Activated T-cell treated with anti-CD3 and anti-CD28 coated beads, Interleukin-2, amount 50 U/mL, for 72 hours (primary cell): ENCODE results near the gene EXOC4. TPM values are rescaled to one million over a fixed set of nuclear protein-coding genes. Genes with fewer than 3 reads are reported as not detected.

Experiments
- ATAC-seq, 2 donors: fragments of 150-1000 bp; cut with Tn5 transposase; replicated peaks in 1 of 2; 2 replicates each; pipeline ENCODE4 v1.10.0; 2021; ENCODE audit warnings: moderate library complexity in 2 of 2, mild to moderate bottlenecking in 1 of 2
- DNase-seq, 2 donors: peaks; one replicate each; pipeline ENCODE4 v3.0.0; 2021 to 2022; ENCODE audit warnings: mixed read lengths in 1 of 2
- H3K27ac Mint-ChIP-seq: one replicate; pipeline ENCODE4 v1.8.0; 2022; ENCODE audit warnings: mild to moderate bottlenecking, moderate library complexity, mixed read lengths
- H3K27me3 Mint-ChIP-seq: one replicate; pipeline ENCODE4 v1.8.0; 2022; ENCODE audit warnings: low read depth, mixed read lengths
- H3K36me3 Mint-ChIP-seq, 2 donors: one replicate each; pipeline ENCODE4 v1.8.0; 2022; ENCODE audit warnings: mixed read lengths in 2 of 2, mild to moderate bottlenecking in 1 of 2; ENCODE audit not compliant: insufficient read depth in 2 of 2
- H3K4me1 Mint-ChIP-seq: one replicate; pipeline ENCODE4 v1.8.0; 2022; ENCODE audit warnings: low read depth, mixed read lengths
- H3K4me3 Mint-ChIP-seq, 2 donors: one replicate each; pipeline ENCODE4 v1.8.0; 2022; ENCODE audit warnings: mild to moderate bottlenecking in 2 of 2, mixed read lengths in 2 of 2, moderate library complexity in 2 of 2
- H3K9me3 Mint-ChIP-seq, 2 donors: one replicate each; pipeline ENCODE4 v1.8.0; 2022; ENCODE audit warnings: mixed read lengths in 2 of 2
- total RNA-seq, 2 donors: library from RNA; stranded (reverse); gene quantifications; one replicate each; pipeline ENCODE4 v1.2.3, GENCODE V29; 2022

EXOC4 gene
- total RNA-seq, 2 donors from 2014 or later = 74.1 to 76.3 TPM

DNA sequence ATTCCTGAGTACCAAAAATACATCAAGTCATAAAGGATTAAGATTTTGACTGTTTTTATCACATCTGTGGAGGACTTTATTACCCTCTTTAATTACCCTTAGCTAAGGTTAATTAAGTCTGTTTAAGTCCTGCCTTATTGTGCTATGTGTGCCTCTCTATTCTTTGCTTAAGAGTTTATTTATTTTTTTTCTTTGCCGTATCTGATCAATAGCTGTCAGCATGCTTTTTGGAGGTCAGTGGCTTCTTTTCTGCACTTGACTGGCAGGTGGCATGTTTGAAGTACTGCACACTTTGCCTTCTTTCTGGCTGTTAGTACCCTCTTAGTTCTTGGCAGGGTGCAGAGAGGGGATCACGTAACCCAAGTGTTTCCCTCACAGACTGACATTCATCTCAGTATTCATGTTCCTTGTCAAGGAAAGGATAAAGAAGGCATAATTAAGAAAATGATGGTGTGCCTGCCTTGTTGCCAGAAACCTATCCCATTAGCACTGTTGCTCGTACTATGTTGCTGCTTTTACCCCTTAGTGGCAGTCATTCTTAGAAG is 225.8 kb downstream of the EXOC4 start:
- H3K27me3 Mint-ChIP-seq = no peaks in the 10 kb centered on the region
- no peaks in the 10 kb centered on the region for H3K36me3 Mint-ChIP-seq
- DNase-seq = no peak
- peaks cover 37% of the 10 kb centered on the region for H3K4me1 Mint-ChIP-seq
- H3K27ac Mint-ChIP-seq = peak overlapping the region; percentile 40
- no peaks in the 10 kb centered on the region for H3K9me3 Mint-ChIP-seq
- H3K4me3 Mint-ChIP-seq = no peak overlapping the region
- no peak for ATAC-seq

DNA sequence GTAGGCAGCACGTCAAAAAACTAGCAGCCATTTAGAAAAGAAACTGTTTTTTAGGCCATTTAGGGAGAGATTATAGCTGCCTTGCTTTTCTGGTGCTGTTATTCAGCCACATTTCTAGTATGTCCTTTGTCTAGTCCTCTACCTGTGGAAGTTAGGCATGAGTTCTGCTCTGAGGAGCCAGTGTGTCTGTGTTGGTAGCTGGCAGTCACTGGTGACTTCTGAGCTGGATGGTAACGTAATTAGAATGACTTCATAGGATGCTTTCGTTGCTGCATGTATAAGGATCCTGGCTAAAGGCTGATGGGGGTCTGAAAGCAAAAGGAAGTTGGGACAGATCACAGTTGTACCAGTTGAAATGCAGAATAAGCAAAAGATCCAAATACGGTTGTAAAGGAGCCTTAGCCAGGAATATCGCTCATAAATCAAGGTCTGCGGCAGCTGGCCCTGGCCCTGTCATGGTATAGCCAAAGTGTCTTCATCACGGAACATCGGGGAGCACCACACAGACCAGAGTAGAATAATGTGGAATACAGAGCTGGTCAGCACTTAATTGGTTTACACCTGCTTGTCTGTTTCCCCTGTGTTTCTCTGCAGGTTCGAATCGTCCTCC is 226.7 kb downstream of the EXOC4 start:
- H3K36me3 Mint-ChIP-seq = no peaks in the 10 kb centered on the region
- no peaks in the 10 kb centered on the region for H3K27me3 Mint-ChIP-seq
- ATAC-seq (no peak), DNase-seq (no peak)
- H3K27ac Mint-ChIP-seq = no peak overlapping the region
- H3K4me3 Mint-ChIP-seq = no peak overlapping the region
- H3K9me3 Mint-ChIP-seq = no peaks in the 10 kb centered on the region
- peaks cover 46% of the 10 kb centered on the region for H3K4me1 Mint-ChIP-seq

DNA sequence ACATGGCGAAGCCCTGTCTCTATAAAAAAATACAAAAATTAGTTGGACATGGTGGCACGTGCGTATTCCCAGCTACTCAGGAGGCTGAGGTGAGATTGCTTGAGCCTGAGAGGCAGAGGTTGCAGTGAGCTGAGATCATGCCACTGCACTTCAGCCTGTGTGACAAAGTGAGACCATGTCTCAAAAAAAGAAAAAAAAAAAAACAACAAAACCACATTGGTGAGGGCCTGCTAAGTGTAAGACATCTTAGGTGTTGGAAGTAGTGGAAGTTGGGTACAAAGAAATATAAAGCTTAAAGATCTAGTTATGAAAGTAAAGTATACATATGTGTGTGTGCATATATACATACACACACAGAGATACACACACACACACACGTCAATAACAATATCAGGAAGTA is 228.0 kb downstream of the EXOC4 start:
- no peak for DNase-seq
- Mint-ChIP-seq H3K4me1 (peaks cover 54% of the 10 kb centered on the region), H3K36me3 (peaks cover 2 to 6% of the 10 kb centered on the region in 2 donors), H3K4me3 (no peak overlapping the region), H3K27me3 (no peaks in the 10 kb centered on the region), H3K27ac (peak overlapping the region; percentile 19), H3K9me3 (no peaks in the 10 kb centered on the region)
- ATAC-seq = no peak

DNA sequence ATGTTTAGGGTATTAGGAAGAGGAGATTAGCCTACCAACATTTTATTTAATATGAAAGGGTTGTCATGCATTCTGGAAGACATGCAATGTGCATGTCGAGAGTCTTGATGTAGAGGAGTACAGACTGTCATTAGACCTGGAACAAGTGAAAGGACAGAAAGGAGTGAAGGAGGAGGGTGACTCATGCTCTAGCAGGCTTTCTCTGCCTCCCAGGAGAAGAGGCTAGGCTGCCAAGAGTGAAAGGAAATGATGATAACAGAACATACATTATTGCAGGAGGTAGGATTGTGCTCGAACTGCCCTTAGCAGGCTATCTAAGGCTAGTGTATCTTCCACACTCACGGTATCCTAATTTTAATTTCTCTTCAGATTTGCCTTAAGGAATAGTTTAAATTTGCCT is 228.8 kb downstream of the EXOC4 start:
- peaks cover 2 to 6% of the 10 kb centered on the region in 2 donors for H3K36me3 Mint-ChIP-seq
- peaks cover 54% of the 10 kb centered on the region for H3K4me1 Mint-ChIP-seq
- H3K27me3 Mint-ChIP-seq = no peaks in the 10 kb centered on the region
- no peak overlapping the region for H3K27ac Mint-ChIP-seq
- DNase-seq = no peak
- no peaks in the 10 kb centered on the region for H3K9me3 Mint-ChIP-seq
- no peak overlapping the region for H3K4me3 Mint-ChIP-seq
- peak; percentile 13 to 30 for ATAC-seq

DNA sequence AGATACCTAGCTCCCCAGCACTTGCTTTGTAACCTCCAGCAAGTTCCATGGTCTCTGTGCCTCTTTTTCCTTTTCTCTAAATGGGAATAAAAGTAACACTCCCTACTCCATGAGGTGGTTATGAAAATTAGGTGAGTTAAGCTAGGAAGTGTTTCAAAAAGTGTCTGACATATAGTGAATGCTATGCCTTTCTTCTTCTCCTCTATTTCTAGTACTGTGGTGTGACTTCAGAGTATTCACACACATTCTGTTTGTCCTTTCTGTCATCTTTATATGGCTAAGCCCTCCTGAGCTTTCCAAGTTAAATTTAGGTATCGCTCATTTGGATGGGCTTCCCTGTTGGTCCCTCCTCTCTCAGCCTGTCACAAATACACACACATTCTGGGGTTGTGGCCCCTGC is 229.7 kb downstream of the EXOC4 start:
- Mint-ChIP-seq H3K4me3 (no peak overlapping the region), H3K36me3 (peaks cover 2 to 6% of the 10 kb centered on the region in 2 donors), H3K4me1 (peaks cover 53% of the 10 kb centered on the region), H3K27me3 (no peaks in the 10 kb centered on the region), H3K9me3 (no peaks in the 10 kb centered on the region), H3K27ac (no peak overlapping the region)
- DNase-seq (no peak), ATAC-seq (no peak)

DNA sequence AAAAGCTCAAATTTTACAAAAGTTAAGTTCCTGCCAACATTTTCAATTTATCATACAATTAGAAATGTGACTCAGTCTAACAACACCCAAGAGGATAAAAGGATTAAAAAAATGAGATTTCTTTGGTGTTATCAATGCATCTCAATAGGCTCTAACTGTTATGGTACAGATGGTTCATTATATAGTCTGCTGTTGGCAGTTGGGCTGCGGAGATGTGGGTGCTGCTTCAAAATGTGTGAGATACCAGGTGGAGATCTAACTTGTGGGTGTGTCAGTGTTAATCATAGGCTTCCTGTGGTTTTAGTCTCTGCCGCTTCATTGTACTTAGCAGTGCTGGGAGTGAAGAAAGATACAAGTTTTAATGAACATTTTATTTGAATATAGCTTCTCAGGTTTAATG is 231.2 kb downstream of the EXOC4 start:
- Mint-ChIP-seq H3K36me3 (peaks cover 2 to 6% of the 10 kb centered on the region in 2 donors), H3K4me3 (peak overlapping the region; percentile 34), H3K4me1 (peaks cover 43% of the 10 kb centered on the region), H3K27ac (peak overlapping the region; percentile 85), H3K27me3 (no peaks in the 10 kb centered on the region), H3K9me3 (no peaks in the 10 kb centered on the region)
- DNase-seq = peak; percentile 19 to 44
- ATAC-seq = peak; percentile 92 to 96

DNA sequence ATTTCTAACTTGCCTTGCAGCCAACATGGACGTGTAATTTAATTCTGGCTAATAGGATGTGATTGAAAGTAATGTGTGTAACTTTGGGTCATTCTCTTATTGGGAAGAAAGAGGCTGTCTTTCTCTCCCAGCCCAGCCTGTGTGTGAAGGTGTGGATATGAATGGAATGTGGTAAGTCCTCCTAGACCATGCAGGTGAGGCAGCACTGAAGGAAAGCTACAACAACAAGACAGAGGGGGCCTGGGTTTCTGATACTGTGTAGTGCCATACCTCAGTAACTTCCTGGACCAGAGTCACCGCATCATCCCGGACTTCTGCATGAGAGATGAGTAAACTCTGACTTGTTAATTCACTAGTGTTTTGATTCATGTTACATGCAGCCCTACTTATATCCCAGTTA is 237.0 kb downstream of the EXOC4 start:
- Mint-ChIP-seq H3K27me3 (no peaks in the 10 kb centered on the region), H3K27ac (peak overlapping the region; percentile 48), H3K36me3 (peaks cover 5 to 8% of the 10 kb centered on the region in 2 donors), H3K9me3 (peaks cover 0 to 5% of the 10 kb centered on the region in 2 donors), H3K4me3 (peak overlapping the region in 1 of 2 donors; percentile 46), H3K4me1 (peaks cover 33% of the 10 kb centered on the region)
- ATAC-seq (peak in 1 of 2 donors; percentile 13), DNase-seq (no peak)

DNA sequence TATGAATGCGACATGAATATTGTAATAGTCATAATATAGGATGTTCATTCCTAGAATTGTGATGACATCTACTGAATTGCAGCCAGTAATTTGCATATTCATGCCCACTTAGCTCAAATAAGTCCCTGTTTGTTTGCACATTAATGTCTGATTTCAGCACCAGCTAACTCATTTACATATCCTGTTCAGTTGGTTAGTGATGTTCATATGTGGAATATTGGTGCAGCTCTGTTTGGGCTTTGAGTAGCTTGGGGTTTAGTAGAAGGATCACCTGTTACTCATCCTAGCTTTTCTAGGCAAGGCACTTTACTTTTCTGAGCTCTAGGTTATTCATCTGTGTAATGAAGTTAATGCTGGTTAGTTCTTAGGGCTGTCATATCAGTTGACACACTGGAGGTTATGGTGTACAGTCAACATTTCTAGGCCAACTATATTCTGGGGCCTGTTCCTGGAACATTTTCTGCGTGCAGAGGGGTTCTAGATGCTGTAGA is 238.4 kb downstream of the EXOC4 start:
- peak overlapping the region; percentile 2 to 51 for H3K4me3 Mint-ChIP-seq
- ATAC-seq (peak; percentile 90 to 95), DNase-seq (no peak)
- no peaks in the 10 kb centered on the region for H3K27me3 Mint-ChIP-seq
- peaks cover 25% of the 10 kb centered on the region for H3K4me1 Mint-ChIP-seq
- peak overlapping the region; percentile 82 for H3K27ac Mint-ChIP-seq
- H3K36me3 Mint-ChIP-seq = peaks cover 2 to 5% of the 10 kb centered on the region in 2 donors
- H3K9me3 Mint-ChIP-seq = peaks cover 0 to 5% of the 10 kb centered on the region in 2 donors

DNA sequence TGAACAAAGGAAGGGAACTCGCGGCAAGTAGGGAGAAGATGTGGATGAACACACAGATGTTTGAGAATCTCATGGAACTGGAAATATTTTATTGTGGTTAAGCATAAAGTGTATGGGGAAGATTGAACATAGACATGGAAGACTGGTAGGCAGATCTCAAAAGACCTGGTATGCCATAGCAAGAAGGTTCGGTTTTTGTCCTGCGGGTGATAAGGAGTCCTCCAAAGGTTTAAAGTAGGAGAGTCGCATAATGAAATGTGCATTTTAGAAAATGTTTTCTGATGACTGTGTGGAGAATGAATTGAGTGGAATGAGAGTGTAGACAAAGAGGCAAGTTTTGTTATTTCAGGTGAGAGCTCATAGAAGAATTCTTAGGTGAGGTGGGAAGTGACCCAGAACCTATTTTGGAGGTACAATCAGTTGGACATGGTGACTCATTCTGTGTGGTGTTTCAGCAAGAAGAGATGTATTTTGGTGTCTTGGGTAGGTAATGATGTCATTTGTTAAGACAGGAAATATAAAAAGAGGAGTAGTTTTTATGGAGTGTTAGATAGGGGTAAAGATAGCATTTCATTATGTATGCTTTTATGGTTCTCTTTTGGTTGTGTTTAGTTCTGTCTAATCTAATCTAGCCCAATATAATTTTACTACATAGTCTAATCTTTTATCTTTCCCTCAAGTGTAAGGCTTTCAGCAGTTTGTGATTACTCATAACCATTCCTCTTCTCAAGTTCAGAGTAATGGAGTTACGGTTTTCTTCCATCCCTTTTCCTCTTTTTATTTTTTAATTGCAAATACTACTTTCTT is 239.2 kb downstream of the EXOC4 start:
- Mint-ChIP-seq H3K9me3 (peaks cover 1 to 5% of the 10 kb centered on the region in 2 donors), H3K4me1 (peaks cover 25% of the 10 kb centered on the region), H3K27me3 (no peaks in the 10 kb centered on the region), H3K27ac (peak overlapping the region; percentile 82), H3K4me3 (peak overlapping the region; percentile 2 to 51), H3K36me3 (peaks cover 4 to 6% of the 10 kb centered on the region in 2 donors)
- ATAC-seq (peak; percentile 35 to 37), DNase-seq (no peak)

DNA sequence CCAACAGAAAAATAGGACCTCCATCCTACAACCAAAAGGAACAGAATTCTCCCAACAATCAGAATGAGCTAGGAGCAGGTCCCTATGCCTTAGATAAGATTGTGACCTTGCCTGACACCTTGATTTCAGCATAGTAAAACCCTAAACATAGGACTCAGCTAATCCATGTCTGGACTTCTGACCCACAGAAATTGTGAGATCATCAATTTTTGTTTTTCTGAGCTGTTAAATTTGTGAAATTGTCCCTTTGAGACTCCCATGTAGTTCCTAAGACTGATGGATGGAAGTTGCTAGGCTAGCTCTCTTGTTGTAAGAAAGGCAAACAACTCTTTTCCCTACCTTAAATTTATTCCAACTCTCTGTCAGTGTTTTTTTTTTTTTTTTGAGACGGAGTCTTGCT is 244.2 kb downstream of the EXOC4 start:
- no peak overlapping the region for H3K4me3 Mint-ChIP-seq

DNA sequence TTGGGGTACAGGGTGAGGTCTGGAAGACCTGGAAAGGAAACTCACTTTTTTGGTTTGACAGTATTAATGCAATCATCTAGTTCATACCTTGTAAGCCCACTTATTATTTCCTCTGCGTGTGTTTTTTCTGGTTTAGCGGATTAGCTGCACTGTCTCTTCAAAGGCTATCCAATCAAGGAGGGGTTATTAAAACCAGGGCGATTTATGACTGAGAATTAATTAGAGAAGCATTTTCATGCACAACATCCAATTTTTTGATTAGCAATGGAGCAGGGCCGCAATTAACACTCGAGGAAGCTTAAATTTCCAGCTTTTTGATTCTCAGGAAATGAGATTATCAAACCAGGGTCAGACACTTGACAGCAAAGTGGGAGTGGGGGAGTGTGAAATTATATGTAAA is 248.9 kb downstream of the EXOC4 start:
- H3K4me3 Mint-ChIP-seq = no peak overlapping the region
- peaks cover 1 to 2% of the 10 kb centered on the region in 2 donors for H3K36me3 Mint-ChIP-seq
- H3K4me1 Mint-ChIP-seq = no peaks in the 10 kb centered on the region
- no peaks in the 10 kb centered on the region for H3K9me3 Mint-ChIP-seq
- ATAC-seq (no peak), DNase-seq (no peak)
- no peaks in the 10 kb centered on the region for H3K27me3 Mint-ChIP-seq
- no peak overlapping the region for H3K27ac Mint-ChIP-seq

More for the DNA sequence above, 244.2 kb downstream of the EXOC4 start:
- peaks cover 7% of the 10 kb centered on the region for H3K4me1 Mint-ChIP-seq
- DNase-seq = no peak
- peaks cover 1% of the 10 kb centered on the region in 2 donors for H3K9me3 Mint-ChIP-seq
- ATAC-seq = no peak
- no peak overlapping the region for H3K27ac Mint-ChIP-seq
- no peaks in the 10 kb centered on the region for H3K27me3 Mint-ChIP-seq
- peaks cover 3 to 8% of the 10 kb centered on the region in 2 donors for H3K36me3 Mint-ChIP-seq

DNA sequence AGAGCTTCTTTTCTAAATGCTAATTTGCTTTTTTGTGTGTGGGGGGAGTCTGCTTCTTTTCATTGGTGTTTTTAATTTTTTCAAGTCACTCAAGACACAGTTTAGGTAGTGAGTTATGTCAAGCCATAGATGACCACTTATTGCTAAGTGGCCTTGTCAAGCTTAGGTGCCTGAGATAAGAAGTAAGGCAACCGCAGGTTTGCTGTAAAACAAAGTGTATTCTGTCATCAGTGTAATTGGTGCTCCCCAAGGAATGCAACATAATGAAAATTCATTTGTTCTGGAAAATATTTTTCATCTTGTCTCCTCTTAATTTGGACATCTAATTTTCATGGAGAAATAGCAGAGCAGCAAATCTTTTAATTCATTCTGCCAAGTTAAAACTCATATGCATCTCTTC is 249.6 kb downstream of the EXOC4 start:
- Mint-ChIP-seq H3K4me1 (no peaks in the 10 kb centered on the region), H3K4me3 (no peak overlapping the region), H3K27me3 (no peaks in the 10 kb centered on the region), H3K36me3 (peaks cover under 1 to 1% of the 10 kb centered on the region in 2 donors), H3K27ac (no peak overlapping the region), H3K9me3 (no peaks in the 10 kb centered on the region)
- ATAC-seq (no peak), DNase-seq (no peak)

DNA sequence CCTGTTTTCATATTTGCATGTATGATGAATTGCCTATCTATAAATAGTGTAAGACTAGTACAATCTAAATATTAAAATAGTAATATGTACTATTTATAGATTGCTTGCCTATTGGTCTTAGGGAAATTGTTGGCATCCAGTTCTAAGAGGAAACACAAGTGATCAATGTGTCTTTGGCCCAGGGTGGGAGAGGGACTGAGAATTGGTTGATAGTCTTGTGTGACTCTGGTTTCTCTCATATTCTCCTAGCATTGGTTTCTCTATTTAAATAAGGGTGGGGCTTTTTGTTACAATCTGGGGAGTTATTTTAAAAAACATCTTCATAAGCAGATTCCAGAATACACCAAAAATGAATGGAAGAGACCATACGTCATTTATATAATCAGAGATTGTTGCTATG is 250.1 kb downstream of the EXOC4 start:
- DNase-seq (no peak), ATAC-seq (no peak)
- Mint-ChIP-seq H3K9me3 (no peaks in the 10 kb centered on the region), H3K4me3 (no peak overlapping the region), H3K36me3 (peaks cover 0 to 1% of the 10 kb centered on the region in 2 donors), H3K27ac (no peak overlapping the region), H3K4me1 (no peaks in the 10 kb centered on the region), H3K27me3 (no peaks in the 10 kb centered on the region)
